Activated CD4-positive, alpha-beta memory T cell treated with anti-CD3 and anti-CD28 coated beads, Interleukin-2, amount 10 ng/mL, durations not matched to agents 7 days and 5 days (primary cell): Measurements from ENCODE around the gene PLEKHN1. TPM values are rescaled to one million over a fixed set of nuclear protein-coding genes. Genes with fewer than 3 reads are reported as not detected.
"Not testable (repeated sequence)": the region's sequence is repeated elsewhere in the genome, so short reads cannot be mapped to it uniquely, and the experiment has no call there.

ENCODE experiments used
- CTCF ChIA-PET: fragments of 350-600 bp; sonication (Branson Sonifier 250); formaldehyde crosslinking; loops from one replicate; lab custom pipeline; 2021; ENCODE audit warnings: antibody characterized with exemption, inconsistent platforms; lab: Charles Lee
- POLR2A ChIA-PET: fragments of 350-600 bp; sonication (Branson Sonifier 250); formaldehyde crosslinking; loops from one replicate; lab custom pipeline; 2021; ENCODE audit warnings: antibody characterized with exemption; lab: Charles Lee
- DNase-seq: peaks from one replicate; pipeline ENCODE4 v3.0.0-alpha.2; 2020
- H3K27ac Mint-ChIP-seq: one replicate; pipeline ENCODE4 v1.8.0; 2021; ENCODE audit warnings: mild to moderate bottlenecking, mixed read lengths
- H3K27me3 Mint-ChIP-seq: one replicate; pipeline ENCODE4 v1.8.0; 2021; ENCODE audit warnings: mixed read lengths
- H3K36me3 Mint-ChIP-seq: one replicate; pipeline ENCODE4 v1.8.0; 2021; ENCODE audit warnings: low read depth, mixed read lengths
- H3K4me1 Mint-ChIP-seq: one replicate; pipeline ENCODE4 v1.8.0; 2021; ENCODE audit warnings: mixed read lengths
- H3K4me3 Mint-ChIP-seq: one replicate; pipeline ENCODE4 v1.8.0; 2021; ENCODE audit warnings: mild to moderate bottlenecking, mixed read lengths
- H3K9me3 Mint-ChIP-seq: one replicate; pipeline ENCODE4 v1.8.0; 2021; ENCODE audit warnings: mixed read lengths
- total RNA-seq, 2 experiments: library from RNA; stranded (reverse); gene quantifications; one replicate each; pipeline ENCODE4 v1.2.3, GENCODE V29; 2021

The PLEKHN1 gene
- total RNA-seq, 2 experiments from 2014 or later, result 7.6 to 8.2 TPM

DNA sequence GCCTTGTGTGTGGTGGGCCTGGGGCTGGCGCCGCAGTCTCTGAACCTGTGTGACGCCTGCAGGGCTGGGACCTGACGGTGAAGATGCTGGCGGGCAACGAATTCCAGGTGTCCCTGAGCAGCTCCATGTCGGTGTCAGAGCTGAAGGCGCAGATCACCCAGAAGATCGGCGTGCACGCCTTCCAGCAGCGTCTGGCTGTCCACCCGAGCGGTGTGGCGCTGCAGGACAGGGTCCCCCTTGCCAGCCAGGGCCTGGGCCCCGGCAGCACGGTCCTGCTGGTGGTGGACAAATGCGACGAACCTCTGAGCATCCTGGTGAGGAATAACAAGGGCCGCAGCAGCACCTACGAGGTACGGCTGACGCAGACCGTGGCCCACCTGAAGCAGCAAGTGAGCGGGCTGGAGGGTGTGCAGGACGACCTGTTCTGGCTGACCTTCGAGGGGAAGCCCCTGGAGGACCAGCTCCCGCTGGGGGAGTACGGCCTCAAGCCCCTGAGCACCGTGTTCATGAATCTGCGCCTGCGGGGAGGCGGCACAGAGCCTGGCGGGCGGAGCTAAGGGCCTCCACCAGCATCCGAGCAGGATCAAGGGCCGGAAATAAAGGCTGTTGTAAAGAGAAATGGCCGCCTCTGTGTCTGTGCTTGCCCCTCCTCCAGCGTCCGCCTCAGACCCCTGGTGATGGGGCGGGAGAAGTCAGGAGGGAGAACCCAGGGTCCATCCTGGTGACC, 47.8 kb downstream of the PLEKHN1 start:
- Mint-ChIP-seq H3K4me3 (peak overlapping the region; percentile 95), H3K27ac (peak overlapping the region; percentile 95), H3K36me3 (peaks cover 46% of the 10 kb centered on the region), H3K9me3 (no peaks in the 10 kb centered on the region), H3K4me1 (peaks cover 39% of the 10 kb centered on the region), H3K27me3 (peaks cover 4% of the 10 kb centered on the region)
- ChIA-PET CTCF (interaction anchor here (0.7 to 4.0 kb wide), 8 partner anchors 12 to 144 kb away, joined by 3 to 17 read pairs (median 4); no protein-coding TSS in a partner anchor), POLR2A (interaction anchor here (0.8 to 3.1 kb wide), 16 partner anchors 8 to 392 kb away, joined by 3 to 25 read pairs (median 5); partner anchors contain the start of genes AURKAIP1, HES4 and PLEKHN1)
- DNase-seq, result peak; percentile 48

DNA sequence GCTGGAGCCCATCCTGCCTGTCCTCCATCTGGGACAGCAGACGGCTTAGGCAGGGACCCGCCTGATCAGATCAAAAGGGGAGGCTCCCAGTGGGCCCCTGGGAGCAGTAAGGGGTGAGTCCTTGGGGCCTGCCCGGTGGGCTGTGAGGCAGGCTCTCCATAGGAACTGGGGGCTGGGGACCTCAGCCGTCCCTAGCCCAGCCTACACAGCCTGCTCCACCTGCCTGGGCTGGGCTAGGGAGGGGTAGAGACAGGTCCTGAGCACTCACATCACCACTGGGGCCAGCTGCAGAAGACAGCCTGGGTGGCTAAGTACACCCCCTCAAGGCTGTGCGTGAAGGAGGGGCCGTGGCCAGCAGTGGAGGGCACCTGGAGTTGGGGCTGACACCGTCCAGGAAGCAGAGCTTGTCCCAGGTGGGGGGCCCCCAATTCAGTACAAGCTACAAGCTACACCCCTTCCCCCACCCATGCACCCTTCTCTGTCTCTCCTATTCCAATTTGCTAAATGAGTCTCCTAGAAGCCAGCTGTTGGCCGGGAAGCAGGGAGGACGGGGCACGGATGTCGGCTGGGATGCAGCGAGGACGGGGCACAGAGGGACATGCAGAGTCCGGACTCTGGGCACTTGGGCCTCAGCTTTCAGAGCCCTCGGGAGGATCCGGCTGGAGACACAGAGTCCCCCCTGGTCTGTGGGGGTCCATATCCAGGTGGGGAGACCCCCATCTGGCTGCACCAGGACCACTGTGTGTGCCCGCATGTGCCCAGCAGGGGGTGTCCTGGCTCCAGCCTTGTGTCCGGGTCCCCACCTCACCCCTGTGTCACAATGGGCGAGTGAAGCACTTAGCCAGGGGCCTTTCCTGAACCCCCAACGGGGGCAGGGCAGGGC, 48.8 kb downstream of the PLEKHN1 start:
- ChIA-PET POLR2A (interaction anchor here (0.9 to 3.1 kb wide), 9 partner anchors 12 to 360 kb away, joined by 3 to 25 read pairs (median 5); partner anchors contain the start of genes AURKAIP1 and PLEKHN1), CTCF (interaction anchor here (1.3 to 4.0 kb wide), 4 partner anchors 13 to 89 kb away, joined by 4 to 17 read pairs (median 9); no protein-coding TSS in a partner anchor)
- Mint-ChIP-seq H3K4me3 (peak overlapping the region; percentile 95), H3K27ac (peak overlapping the region; percentile 95), H3K36me3 (peaks cover 46% of the 10 kb centered on the region), H3K9me3 (no peaks in the 10 kb centered on the region), H3K4me1 (peaks cover 38% of the 10 kb centered on the region), H3K27me3 (peaks cover 1% of the 10 kb centered on the region)
- no peak for DNase-seq

DNA sequence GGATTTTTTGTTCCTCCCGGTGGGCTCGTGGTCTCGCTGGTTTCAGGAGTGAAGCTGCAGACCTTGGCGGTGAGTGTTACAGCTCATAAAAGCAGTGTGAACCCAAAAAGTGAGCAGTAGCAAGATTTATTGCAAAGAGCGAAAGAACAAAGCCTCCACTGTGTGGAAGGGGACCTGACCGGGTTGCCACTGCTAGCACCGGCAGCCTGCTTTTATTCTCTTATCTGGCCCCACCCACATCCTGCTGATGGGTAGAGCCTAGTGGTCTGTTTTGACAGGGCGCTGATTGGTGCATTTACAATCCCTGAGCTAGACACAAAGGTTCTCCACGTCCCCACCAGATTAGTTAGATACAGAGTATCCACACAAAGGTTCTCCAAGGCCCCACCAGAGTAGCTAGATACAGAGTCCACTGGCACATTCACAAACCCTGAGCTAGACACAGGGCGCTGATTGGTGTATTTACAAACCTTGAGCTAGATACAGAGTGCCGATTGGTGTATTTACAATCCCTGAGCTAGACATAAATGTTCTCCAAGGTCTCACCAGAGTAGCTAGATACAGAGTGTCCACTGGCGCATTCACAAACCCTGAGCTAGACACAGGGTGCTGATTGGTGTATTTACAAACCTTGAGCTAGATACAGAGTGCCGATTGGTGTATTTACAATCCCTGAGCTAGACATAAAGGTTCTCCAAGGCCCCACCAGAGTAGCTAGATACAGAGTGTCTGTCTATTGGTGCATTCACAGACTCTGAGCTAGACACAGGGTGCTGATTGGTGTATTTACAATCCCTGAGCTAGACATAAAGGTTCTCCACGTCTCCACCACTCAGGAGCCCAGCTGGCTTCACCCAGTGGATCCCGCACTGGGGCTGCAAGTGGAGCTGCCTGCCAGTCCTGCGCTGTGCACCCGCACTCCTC, 51.4 kb downstream of the PLEKHN1 start:
- H3K4me1 Mint-ChIP-seq, result peaks cover 43% of the 10 kb centered on the region
- H3K27ac Mint-ChIP-seq, result peak overlapping the region; percentile 50
- H3K9me3 Mint-ChIP-seq, DNase-seq, POLR2A ChIA-PET: not testable (repeated sequence)
- H3K27me3 Mint-ChIP-seq, result peaks cover 14% of the 10 kb centered on the region
- CTCF ChIA-PET, result interaction anchor here (1.1 to 2.1 kb wide), 3 partner anchors 22 to 48 kb away, joined by 3 to 7 read pairs (median 4); no protein-coding TSS in a partner anchor
- H3K36me3 Mint-ChIP-seq, result peaks cover 42% of the 10 kb centered on the region
- peak overlapping the region; percentile 56 for H3K4me3 Mint-ChIP-seq

DNA sequence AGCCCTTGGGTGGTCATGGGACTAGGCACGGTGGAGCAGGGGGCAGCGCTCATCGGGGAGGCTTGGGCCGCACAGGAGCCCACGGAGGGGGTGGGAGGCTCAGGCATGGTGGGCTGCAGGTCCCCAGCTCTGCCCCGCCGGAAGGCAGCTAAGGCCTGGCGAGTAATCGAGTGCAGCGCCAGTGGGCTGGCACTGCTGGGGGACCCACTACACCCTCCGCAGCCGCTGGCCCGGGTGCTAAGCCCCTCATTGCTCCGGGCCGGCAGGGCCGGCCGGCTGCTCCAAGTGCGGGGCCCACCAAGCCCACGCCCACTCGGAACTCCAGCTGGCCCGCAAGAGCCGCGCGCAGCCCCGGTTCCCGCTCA, 52.0 kb downstream of the PLEKHN1 start:
- DNase-seq, H3K9me3 Mint-ChIP-seq, H3K27ac Mint-ChIP-seq, H3K4me3 Mint-ChIP-seq: not testable (repeated sequence)
- Mint-ChIP-seq H3K36me3 (peaks cover 37% of the 10 kb centered on the region), H3K27me3 (peaks cover 16% of the 10 kb centered on the region), H3K4me1 (peaks cover 44% of the 10 kb centered on the region)
- ChIA-PET CTCF (interaction anchor here (0.8 to 2.1 kb wide), 3 partner anchors 21 to 33 kb away, joined by 3 to 7 read pairs (median 4); no protein-coding TSS in a partner anchor), POLR2A (interaction anchor here (1.7 kb wide), 2 partner anchors 15 to 190 kb away, joined by 5 read pairs; no protein-coding TSS in a partner anchor)

DNA sequence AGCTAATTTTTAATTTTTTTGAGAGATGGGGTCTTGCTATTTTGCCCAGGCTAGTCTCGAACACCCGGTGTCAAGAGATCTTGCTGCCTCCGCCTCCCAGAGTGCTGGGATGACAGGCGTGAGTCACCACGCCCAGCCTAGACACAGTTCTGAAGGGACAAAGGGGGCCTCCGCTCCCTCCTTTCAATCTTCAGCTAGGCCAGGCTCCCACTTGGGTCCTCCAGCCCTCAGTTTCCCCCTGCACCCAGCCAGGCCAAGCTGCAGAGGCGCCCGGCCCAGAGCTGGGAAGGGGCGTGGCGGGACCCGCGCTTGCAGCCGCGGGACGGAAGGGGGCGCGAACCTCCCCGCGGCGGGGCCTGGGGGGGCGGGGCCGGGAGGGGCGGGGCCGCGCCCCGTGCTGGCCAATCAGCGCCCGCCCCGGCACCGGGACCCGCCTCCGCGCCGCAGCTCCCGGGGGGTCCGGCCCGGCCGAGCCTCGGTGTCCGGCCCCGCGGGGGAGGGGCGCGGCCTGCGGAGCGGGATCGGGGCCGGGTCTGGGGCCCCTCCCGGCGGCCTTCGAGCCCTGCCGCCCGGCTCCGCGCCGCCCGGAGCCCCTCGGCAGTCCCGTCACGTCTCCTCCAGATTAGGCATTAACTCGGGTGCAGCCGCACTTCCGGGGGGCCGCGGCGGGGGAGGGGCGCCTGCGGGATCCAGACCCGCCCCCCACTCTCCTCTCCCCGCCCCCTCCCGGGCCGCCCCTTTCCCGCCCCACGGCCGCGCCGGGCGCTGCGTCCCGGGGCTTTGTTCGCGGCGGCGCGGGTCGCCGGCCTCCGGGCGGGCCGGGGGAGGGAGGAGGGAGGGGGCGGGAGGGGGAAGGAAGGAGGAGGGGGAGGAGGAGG, 53.1 kb downstream of the PLEKHN1 start:
- peaks cover 42% of the 10 kb centered on the region for H3K4me1 Mint-ChIP-seq
- peak; percentile 84 for DNase-seq
- H3K36me3 Mint-ChIP-seq, result peaks cover 27% of the 10 kb centered on the region
- peak overlapping the region; percentile 65 for H3K27ac Mint-ChIP-seq
- peak overlapping the region; percentile 63 for H3K4me3 Mint-ChIP-seq
- ChIA-PET CTCF (interaction anchor here (0.5 to 2.1 kb wide), 9 partner anchors 18 to 272 kb away, joined by 3 to 7 read pairs (median 4); partner anchors contain the start of genes B3GALT6 and SDF4), POLR2A (interaction anchor here (0.8 to 1.7 kb wide), 7 partner anchors 14 to 189 kb away, joined by 3 to 5 read pairs (median 4); partner anchors contain the start of gene NOC2L)
- no peaks in the 10 kb centered on the region for H3K9me3 Mint-ChIP-seq
- peaks cover 16% of the 10 kb centered on the region for H3K27me3 Mint-ChIP-seq

DNA sequence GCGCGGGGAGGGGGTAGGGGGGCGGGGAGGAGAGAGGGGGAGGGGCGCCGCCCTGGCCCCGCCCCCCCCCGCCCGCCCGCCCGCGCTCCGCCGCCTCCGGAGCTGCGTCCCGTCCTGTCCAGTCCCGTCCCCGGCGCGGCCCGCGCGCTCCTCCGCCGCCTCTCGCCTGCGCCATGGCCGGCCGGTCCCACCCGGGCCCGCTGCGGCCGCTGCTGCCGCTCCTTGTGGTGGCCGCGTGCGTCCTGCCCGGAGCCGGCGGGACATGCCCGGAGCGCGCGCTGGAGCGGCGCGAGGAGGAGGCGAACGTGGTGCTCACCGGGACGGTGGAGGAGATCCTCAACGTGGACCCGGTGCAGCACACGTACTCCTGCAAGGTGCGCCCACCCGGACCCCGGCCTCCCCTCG, 53.7 kb downstream of the PLEKHN1 start, which contains the start of gene AGRN:
Gene AGRN (plus strand): TSS at position 121 of the 405 bp plus-strand sequence. CDS start 53 bp downstream, at position 174.
- Mint-ChIP-seq H3K27ac (peak within 1 kb of the TSS; percentile 65), H3K27me3 (peaks cover 16% of the 10 kb centered on the region), H3K36me3 (peaks cover 20% of the 10 kb centered on the region), H3K4me1 (peaks cover 36% of the 10 kb centered on the region), H3K9me3 (no peaks in the 10 kb centered on the region), H3K4me3 (peak within 1 kb of the TSS; percentile 63)
- peak; percentile 45 for DNase-seq
- CTCF ChIA-PET, result interaction anchor here (1.0 to 2.1 kb wide), 4 partner anchors 18 to 44 kb away, joined by 3 to 7 read pairs (median 6); no protein-coding TSS in a partner anchor
- POLR2A ChIA-PET, result interaction anchor here (1.0 to 1.7 kb wide), 4 partner anchors 14 to 188 kb away, joined by 4 to 5 read pairs (median 5); no protein-coding TSS in a partner anchor

DNA sequence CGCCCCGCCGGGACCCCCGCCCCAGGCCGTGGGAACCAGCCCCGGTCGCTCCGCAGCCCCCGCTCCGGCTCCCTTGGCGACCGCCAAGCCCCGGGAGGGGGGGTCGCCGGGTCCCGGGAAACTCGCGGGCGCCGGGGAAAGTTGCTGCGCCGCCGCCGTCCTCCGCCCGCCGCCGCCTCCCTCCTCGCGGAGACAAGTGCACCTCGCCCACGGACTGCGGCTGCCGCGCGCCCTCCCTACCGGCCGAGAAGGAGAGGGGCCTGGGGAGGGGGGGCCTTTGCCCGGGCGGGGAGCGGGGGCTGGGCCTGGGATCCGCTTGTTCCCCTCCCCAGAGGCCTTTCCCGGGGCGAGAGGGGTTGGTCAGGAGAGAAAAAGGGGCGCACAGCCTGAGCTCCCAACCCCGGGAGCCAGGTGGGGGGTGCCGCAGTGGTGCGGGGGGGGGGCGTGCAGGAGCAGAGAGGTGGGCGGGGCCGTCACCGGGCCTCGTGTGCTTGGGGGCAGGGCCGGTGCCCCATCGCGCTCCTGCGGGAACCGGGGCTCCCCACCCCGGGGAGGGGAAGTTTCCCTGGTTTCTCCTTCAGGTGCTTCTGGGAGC, 54.2 kb downstream of the PLEKHN1 start:
- Mint-ChIP-seq H3K4me3 (no peak overlapping the region), H3K36me3 (peaks cover 16% of the 10 kb centered on the region), H3K27ac (no peak overlapping the region), H3K27me3 (peaks cover 16% of the 10 kb centered on the region), H3K4me1 (peaks cover 30% of the 10 kb centered on the region), H3K9me3 (no peaks in the 10 kb centered on the region)
- ChIA-PET CTCF (interaction anchor here (1.8 kb wide), 1 partner anchor 42 kb away, joined by 5 read pairs; no protein-coding TSS in a partner anchor), POLR2A (interaction anchor here (1.1 kb wide), 1 partner anchor 19 kb away, joined by 4 read pairs; no protein-coding TSS in a partner anchor)
- DNase-seq, result no peak

DNA sequence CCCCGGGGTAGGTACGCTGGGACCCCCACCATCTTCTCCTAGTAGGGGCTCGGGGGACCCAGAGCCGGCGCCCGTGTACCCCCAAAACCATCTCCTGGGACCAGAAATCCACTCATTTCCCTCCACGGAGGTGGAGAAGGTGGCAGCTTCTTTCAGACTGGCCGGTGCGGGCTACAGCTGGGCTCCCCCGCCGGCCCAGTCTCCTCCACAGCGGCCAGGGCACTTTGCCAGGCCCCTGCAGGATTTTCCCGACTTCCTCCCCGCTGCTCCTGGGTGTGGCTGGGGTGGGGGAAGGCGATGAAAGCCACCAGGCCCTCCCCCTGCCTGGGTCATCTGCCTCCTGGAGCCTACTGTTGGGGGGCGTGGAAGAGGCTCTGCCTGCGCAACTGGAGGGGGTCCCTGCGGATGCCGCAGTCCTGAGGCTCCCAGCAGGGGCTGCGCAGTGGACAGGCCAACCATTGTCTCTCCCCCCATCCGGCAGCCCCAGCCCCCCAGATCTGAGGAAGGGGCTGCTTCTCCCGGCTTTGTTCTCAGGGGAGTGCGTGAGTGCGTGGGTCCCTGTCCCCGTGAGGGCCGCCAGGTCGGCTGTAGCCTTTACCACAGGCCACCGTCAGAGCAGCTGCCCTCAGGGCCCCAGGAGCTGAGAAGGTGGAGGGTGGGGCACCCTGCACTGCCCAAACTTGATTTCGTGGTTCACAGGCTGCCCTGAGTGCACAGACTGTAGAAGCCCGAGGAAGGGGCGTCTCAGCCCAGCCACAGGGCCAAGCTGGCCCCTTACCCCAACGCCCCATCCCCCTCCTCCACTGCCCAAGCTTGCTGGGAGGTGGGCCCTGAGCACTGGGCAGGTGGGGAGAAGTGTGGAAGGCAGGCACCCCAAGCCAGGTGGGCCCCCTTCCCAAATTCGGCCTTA, 55.0 kb downstream of the PLEKHN1 start:
- peaks cover 30% of the 10 kb centered on the region for H3K4me1 Mint-ChIP-seq
- no peak for DNase-seq
- ChIA-PET POLR2A (interaction anchor here (2.4 kb wide), 1 partner anchor 8 kb away, joined by 9 read pairs; the partner anchor contains the start of gene ISG15), CTCF (no interaction called here)
- H3K36me3 Mint-ChIP-seq, result peaks cover 16% of the 10 kb centered on the region
- peaks cover 16% of the 10 kb centered on the region for H3K27me3 Mint-ChIP-seq
- H3K9me3 Mint-ChIP-seq, result no peaks in the 10 kb centered on the region
- H3K4me3 Mint-ChIP-seq, result peak overlapping the region; percentile 46
- no peak overlapping the region for H3K27ac Mint-ChIP-seq

DNA sequence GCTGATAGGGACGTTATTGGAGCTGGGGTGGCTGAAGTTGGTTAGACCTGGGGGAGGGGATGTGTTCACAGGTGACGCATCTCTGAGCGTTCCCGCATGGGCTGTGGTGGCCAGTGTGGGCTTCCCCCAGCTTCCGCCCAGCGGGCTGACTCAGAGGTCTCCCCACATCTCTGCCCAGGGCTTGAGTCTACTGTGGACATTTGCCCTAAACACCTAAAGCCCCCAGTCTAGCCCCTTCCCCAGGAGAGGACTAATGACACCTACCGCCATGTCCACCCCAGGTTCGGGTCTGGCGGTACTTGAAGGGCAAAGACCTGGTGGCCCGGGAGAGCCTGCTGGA, 55.6 kb downstream of the PLEKHN1 start:
- Mint-ChIP-seq H3K4me3 (no peak overlapping the region), H3K27me3 (peaks cover 16% of the 10 kb centered on the region), H3K27ac (no peak overlapping the region), H3K9me3 (no peaks in the 10 kb centered on the region), H3K4me1 (peaks cover 30% of the 10 kb centered on the region), H3K36me3 (peaks cover 10% of the 10 kb centered on the region)
- ChIA-PET CTCF (interaction anchor here (0.8 kb wide), 1 partner anchor 42 kb away, joined by 4 read pairs; no protein-coding TSS in a partner anchor), POLR2A (interaction anchor here (2.4 kb wide), 1 partner anchor 9 kb away, joined by 9 read pairs; the partner anchor contains the start of gene ISG15)
- no peak for DNase-seq
